ENCODE results near the gene CENPB.
A peak's percentile ranks its signal among the peaks of the same experiment; 100 is the strongest.

The CENPB gene

GRCh38 chr20:3763671-3764601 lies 22.6 kb downstream of the CENPB start:
- no peak overlapping the region for H3K4me2 ChIP-seq (ENCODE audit: insufficient read depth, low read length, poor library complexity, severe bottlenecking)
- no peak overlapping the region for H2BK12ac ChIP-seq (ENCODE audit: low read length)
- no peak overlapping the region for H3K4ac ChIP-seq (ENCODE audit: low read length)
- peaks cover 0 to 10% of the 10 kb centered on the region in 2 donors for H3K36me3 ChIP-seq (replicated peaks in 1 of 2; ENCODE audit: control insufficient read depth in 2 of 2, insufficient read depth in 2 of 2, low read length in 2 of 2)
- H4K8ac ChIP-seq (ENCODE audit: low read depth, low read length): no peak overlapping the region
- H3K9me3 ChIP-seq (replicated peaks in 1 of 2; ENCODE audit: control insufficient read depth in 2 of 2, insufficient read depth in 1 of 2, low read depth in 1 of 2, low read length in 2 of 2): no peaks in the 10 kb centered on the region
- H3K79me1 ChIP-seq (ENCODE audit: low read depth, low read length): peaks cover 28% of the 10 kb centered on the region
- no peak overlapping the region for H2BK15ac ChIP-seq (ENCODE audit: low read length)
- H3K4me3 ChIP-seq (ENCODE audit: low read length in 2 of 2): no peak overlapping the region
- H3K9ac ChIP-seq (ENCODE audit: low read depth, low read length, poor library complexity): no peak overlapping the region
- H4K91ac ChIP-seq (ENCODE audit: low read depth, low read length, poor library complexity): no peak overlapping the region
- H3K27ac ChIP-seq (replicated peaks; ENCODE audit: low read length): no peak overlapping the region
- H3K27me3 ChIP-seq (ENCODE audit: control insufficient read depth in 3 of 3, insufficient read depth in 3 of 3, low read depth in 1 of 3, low read length in 3 of 3): no peaks in the 10 kb centered on the region
- H3K18ac ChIP-seq (ENCODE audit: low read length): peak overlapping the region; percentile 27
- no peak overlapping the region for H2BK120ac ChIP-seq (ENCODE audit: low read depth, low read length)
- peak overlapping the region; percentile 82 for H3K14ac ChIP-seq (ENCODE audit: low read length)
- no peak overlapping the region for H2AK5ac ChIP-seq (ENCODE audit: low read depth, low read length)
- H2BK5ac ChIP-seq (ENCODE audit: low read length): peak overlapping the region; percentile 39
- peak overlapping the region; percentile 48 for H3K23ac ChIP-seq (ENCODE audit: low read depth, low read length, poor library complexity)
- H2AFZ ChIP-seq (ENCODE audit: low read length): no peak overlapping the region
- no peak for DNase-seq (ENCODE audit: low spot score)
- no CpG with 5 or more reads among the region's 8 CpGs for WGBS, 2 donors (ENCODE audit: extremely low coverage in 2 of 2, insufficient read length in 2 of 2, insufficient replicate concordance in 1 of 2)
- H3K4me1 ChIP-seq (ENCODE audit: control insufficient read depth in 2 of 2, insufficient read depth in 1 of 2, low read depth in 1 of 2, low read length in 2 of 2): peaks cover 19 to 33% of the 10 kb centered on the region in 2 donors

GRCh38 chr20:3760655-3761348 lies 25.7 kb downstream of the CENPB start:
- Histone ChIP-seq H3K79me1 (ENCODE audit: low read depth, low read length) (peaks cover 20% of the 10 kb centered on the region), H3K18ac (ENCODE audit: low read length) (no peak overlapping the region), H3K9ac (ENCODE audit: low read depth, low read length, poor library complexity) (no peak overlapping the region), H3K9me3 (replicated peaks in 1 of 2; ENCODE audit: control insufficient read depth in 2 of 2, insufficient read depth in 1 of 2, low read depth in 1 of 2, low read length in 2 of 2) (no peaks in the 10 kb centered on the region), H3K14ac (ENCODE audit: low read length) (no peak overlapping the region), H2BK120ac (ENCODE audit: low read depth, low read length) (no peak overlapping the region), H2AFZ (ENCODE audit: low read length) (no peak overlapping the region), H2BK15ac (ENCODE audit: low read length) (no peak overlapping the region), H3K36me3 (replicated peaks in 1 of 2; ENCODE audit: control insufficient read depth in 2 of 2, insufficient read depth in 2 of 2, low read length in 2 of 2) (peaks cover 6 to 33% of the 10 kb centered on the region in 2 donors), H3K27me3 (ENCODE audit: control insufficient read depth in 3 of 3, insufficient read depth in 3 of 3, low read depth in 1 of 3, low read length in 3 of 3) (no peaks in the 10 kb centered on the region), H3K4me1 (ENCODE audit: control insufficient read depth in 2 of 2, insufficient read depth in 1 of 2, low read depth in 1 of 2, low read length in 2 of 2) (peaks cover 5 to 18% of the 10 kb centered on the region in 2 donors), H3K4me3 (ENCODE audit: low read length in 2 of 2) (no peak overlapping the region), H4K91ac (ENCODE audit: low read depth, low read length, poor library complexity) (no peak overlapping the region), H3K23ac (ENCODE audit: low read depth, low read length, poor library complexity) (no peak overlapping the region), H3K27ac (replicated peaks; ENCODE audit: low read length) (peak overlapping the region; percentile 51), H3K4ac (ENCODE audit: low read length) (no peak overlapping the region), H2AK5ac (ENCODE audit: low read depth, low read length) (no peak overlapping the region), H4K8ac (ENCODE audit: low read depth, low read length) (no peak overlapping the region), H2BK12ac (ENCODE audit: low read length) (no peak overlapping the region), H3K4me2 (ENCODE audit: insufficient read depth, low read length, poor library complexity, severe bottlenecking) (no peak overlapping the region), H2BK5ac (ENCODE audit: low read length) (no peak overlapping the region)
- DNase-seq (ENCODE audit: low spot score): no peak
- WGBS, 2 donors (ENCODE audit: extremely low coverage in 2 of 2, insufficient read length in 2 of 2, insufficient replicate concordance in 1 of 2): no CpG with 5 or more reads among the region's 10 CpGs

- H3K4me1 ChIP-seq (ENCODE audit: control insufficient read depth in 2 of 2, insufficient read depth in 1 of 2, low read depth in 1 of 2, low read length in 2 of 2): peaks cover 0 to 18% of the 10 kb centered on the region in 2 donors
- DNase-seq (ENCODE audit: low spot score): no peak
- H2BK12ac ChIP-seq (ENCODE audit: low read length): no peak overlapping the region
- H3K23ac ChIP-seq (ENCODE audit: low read depth, low read length, poor library complexity): peak overlapping the region; percentile 92
- no peak overlapping the region for H3K4me2 ChIP-seq (ENCODE audit: insufficient read depth, low read length, poor library complexity, severe bottlenecking)
- H3K9me3 ChIP-seq (replicated peaks in 1 of 2; ENCODE audit: control insufficient read depth in 2 of 2, insufficient read depth in 1 of 2, low read depth in 1 of 2, low read length in 2 of 2): no peaks in the 10 kb centered on the region
- peak overlapping the region; percentile 77 for H2AK5ac ChIP-seq (ENCODE audit: low read depth, low read length)
- no peak overlapping the region for H3K4me3 ChIP-seq (ENCODE audit: low read length in 2 of 2)
- H3K4ac ChIP-seq (ENCODE audit: low read length): no peak overlapping the region
- no CpG with 5 or more reads among the region's 11 CpGs for WGBS, 2 donors (ENCODE audit: extremely low coverage in 2 of 2, insufficient read length in 2 of 2, insufficient replicate concordance in 1 of 2)
- H3K9ac ChIP-seq (ENCODE audit: low read depth, low read length, poor library complexity): peak overlapping the region; percentile 38
- peak overlapping the region; percentile 54 for H2BK15ac ChIP-seq (ENCODE audit: low read length)
- H3K36me3 ChIP-seq (replicated peaks in 1 of 2; ENCODE audit: control insufficient read depth in 2 of 2, insufficient read depth in 2 of 2, low read length in 2 of 2): peaks cover 6 to 42% of the 10 kb centered on the region in 2 donors
- peak overlapping the region; percentile 70 for H3K18ac ChIP-seq (ENCODE audit: low read length)
- no peak overlapping the region for H4K8ac ChIP-seq (ENCODE audit: low read depth, low read length)
- no peak overlapping the region for H2BK5ac ChIP-seq (ENCODE audit: low read length)
- no peak overlapping the region for H4K91ac ChIP-seq (ENCODE audit: low read depth, low read length, poor library complexity)
- H2BK120ac ChIP-seq (ENCODE audit: low read depth, low read length): no peak overlapping the region
- H3K27ac ChIP-seq (replicated peaks; ENCODE audit: low read length): no peak overlapping the region
- peak overlapping the region; percentile 14 for H3K14ac ChIP-seq (ENCODE audit: low read length)
- H2AFZ ChIP-seq (ENCODE audit: low read length): no peak overlapping the region
- H3K79me1 ChIP-seq (ENCODE audit: low read depth, low read length): peaks cover 13% of the 10 kb centered on the region
- no peaks in the 10 kb centered on the region for H3K27me3 ChIP-seq (ENCODE audit: control insufficient read depth in 3 of 3, insufficient read depth in 3 of 3, low read depth in 1 of 3, low read length in 3 of 3)
Measured at GRCh38 chr20:3759884-3760283, 26.7 kb downstream of the CENPB start.

DNA sequence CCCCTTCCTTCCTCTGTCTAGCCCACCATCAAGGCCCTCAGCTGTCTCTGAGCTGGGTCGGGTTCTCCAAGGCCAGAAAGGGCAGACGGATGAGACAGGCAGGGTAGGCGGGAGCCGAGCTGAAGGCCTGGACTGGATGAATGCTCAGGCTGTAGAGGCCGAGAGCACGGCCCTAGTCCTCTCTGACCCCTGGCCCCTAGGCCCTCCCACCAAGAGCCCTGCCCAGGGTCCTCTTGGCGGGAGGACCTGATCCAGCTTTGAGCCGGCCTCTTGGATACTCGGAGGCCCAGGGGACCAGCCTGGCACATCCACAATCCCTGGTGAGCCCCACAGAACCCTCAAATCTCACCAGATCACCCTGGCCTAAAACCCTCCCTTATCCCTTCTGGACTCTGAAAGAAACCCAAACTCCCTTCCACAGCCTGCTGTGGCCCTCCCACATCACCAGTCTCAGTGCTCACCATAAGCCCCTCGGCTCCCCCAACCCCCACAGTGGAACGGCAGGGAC lies 27.2 kb downstream of the CENPB start:
- no CpG with 5 or more reads among the region's 11 CpGs for WGBS, 2 donors (ENCODE audit: extremely low coverage in 2 of 2, insufficient read length in 2 of 2, insufficient replicate concordance in 1 of 2)
- Histone ChIP-seq H3K9me3 (replicated peaks in 1 of 2; ENCODE audit: control insufficient read depth in 2 of 2, insufficient read depth in 1 of 2, low read depth in 1 of 2, low read length in 2 of 2) (no peaks in the 10 kb centered on the region), H2AK5ac (ENCODE audit: low read depth, low read length) (peak overlapping the region; percentile 77), H2BK5ac (ENCODE audit: low read length) (peak overlapping the region; percentile 6), H3K27me3 (ENCODE audit: control insufficient read depth in 3 of 3, insufficient read depth in 3 of 3, low read depth in 1 of 3, low read length in 3 of 3) (no peaks in the 10 kb centered on the region), H4K91ac (ENCODE audit: low read depth, low read length, poor library complexity) (no peak overlapping the region), H3K27ac (replicated peaks; ENCODE audit: low read length) (no peak overlapping the region), H3K4me2 (ENCODE audit: insufficient read depth, low read length, poor library complexity, severe bottlenecking) (no peak overlapping the region), H3K9ac (ENCODE audit: low read depth, low read length, poor library complexity) (no peak overlapping the region), H3K23ac (ENCODE audit: low read depth, low read length, poor library complexity) (no peak overlapping the region), H3K18ac (ENCODE audit: low read length) (peak overlapping the region; percentile 70), H2AFZ (ENCODE audit: low read length) (no peak overlapping the region), H2BK15ac (ENCODE audit: low read length) (no peak overlapping the region), H3K14ac (ENCODE audit: low read length) (peak overlapping the region; percentile 14), H2BK12ac (ENCODE audit: low read length) (no peak overlapping the region), H3K4ac (ENCODE audit: low read length) (no peak overlapping the region), H3K36me3 (replicated peaks in 1 of 2; ENCODE audit: control insufficient read depth in 2 of 2, insufficient read depth in 2 of 2, low read length in 2 of 2) (peaks cover 6 to 44% of the 10 kb centered on the region in 2 donors), H2BK120ac (ENCODE audit: low read depth, low read length) (no peak overlapping the region), H4K8ac (ENCODE audit: low read depth, low read length) (no peak overlapping the region), H3K79me1 (ENCODE audit: low read depth, low read length) (peaks cover 11% of the 10 kb centered on the region), H3K4me1 (ENCODE audit: control insufficient read depth in 2 of 2, insufficient read depth in 1 of 2, low read depth in 1 of 2, low read length in 2 of 2) (peaks cover 0 to 18% of the 10 kb centered on the region in 2 donors), H3K4me3 (ENCODE audit: low read length in 2 of 2) (no peak overlapping the region)
- DNase-seq (ENCODE audit: low spot score): no peak
